ENCODE results near the gene BCL2L13.
"Not testable (repeated sequence)": the region's sequence is repeated elsewhere in the genome, so short reads cannot be mapped to it uniquely, and the experiment has no call there.

The BCL2L13 gene

GRCh38 chr22:17729561-17729960 is 91.0 kb downstream of the BCL2L13 start:
- DNase-seq = no peak

DNA sequence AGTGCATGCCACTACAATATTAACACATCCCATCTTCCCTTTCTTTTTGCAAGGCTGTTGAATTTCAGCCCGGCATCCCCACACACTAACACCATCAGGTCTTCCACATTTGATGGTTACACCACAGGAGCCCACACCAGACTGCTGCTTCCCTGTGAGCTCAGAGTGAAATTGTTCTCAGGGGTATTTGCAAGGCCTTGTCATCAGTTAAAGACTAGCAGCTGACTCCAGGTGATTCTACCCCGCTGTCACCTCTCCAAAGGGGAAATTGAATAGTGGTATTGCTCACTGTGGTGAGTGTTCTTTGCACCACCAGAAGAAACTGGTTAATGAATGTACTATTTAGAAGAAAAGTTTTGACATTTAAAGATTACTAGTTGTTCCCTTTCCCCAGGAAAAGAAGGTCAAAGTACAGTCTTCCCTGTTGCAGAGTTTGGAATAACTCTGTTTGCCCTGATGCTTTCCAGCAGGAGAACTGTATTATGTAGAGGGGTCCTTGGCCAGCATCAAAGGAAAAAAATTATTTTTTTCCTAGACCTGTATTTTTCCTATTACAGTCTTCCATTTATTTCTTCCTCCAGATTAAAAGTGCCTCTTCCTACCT is 93.8 kb downstream of the BCL2L13 start:
- DNase-seq = no peak

DNA sequence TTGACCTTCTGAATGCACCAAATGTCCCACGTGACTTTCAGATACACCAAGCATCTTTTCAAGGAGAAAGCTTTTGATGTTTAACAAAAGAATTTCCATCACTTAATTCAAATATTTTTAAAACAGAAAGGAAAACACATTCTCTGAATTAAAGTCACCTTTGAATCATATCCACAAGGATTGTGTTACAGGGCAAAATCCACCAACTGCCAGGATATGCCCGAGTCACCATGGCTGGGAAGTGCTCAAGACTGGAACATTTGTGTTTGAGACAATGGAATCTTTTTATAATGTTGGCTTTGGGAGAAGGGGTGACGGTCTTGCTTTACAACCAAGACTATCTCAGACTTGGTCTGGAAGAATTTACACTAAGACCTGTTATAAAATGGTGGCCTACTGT is 94.9 kb downstream of the BCL2L13 start:
- no peak for DNase-seq

- DNase-seq = no peak
These were observed 95.6 kb downstream of the BCL2L13 start for GRCh38 chr22:17734187-17734586.

DNA sequence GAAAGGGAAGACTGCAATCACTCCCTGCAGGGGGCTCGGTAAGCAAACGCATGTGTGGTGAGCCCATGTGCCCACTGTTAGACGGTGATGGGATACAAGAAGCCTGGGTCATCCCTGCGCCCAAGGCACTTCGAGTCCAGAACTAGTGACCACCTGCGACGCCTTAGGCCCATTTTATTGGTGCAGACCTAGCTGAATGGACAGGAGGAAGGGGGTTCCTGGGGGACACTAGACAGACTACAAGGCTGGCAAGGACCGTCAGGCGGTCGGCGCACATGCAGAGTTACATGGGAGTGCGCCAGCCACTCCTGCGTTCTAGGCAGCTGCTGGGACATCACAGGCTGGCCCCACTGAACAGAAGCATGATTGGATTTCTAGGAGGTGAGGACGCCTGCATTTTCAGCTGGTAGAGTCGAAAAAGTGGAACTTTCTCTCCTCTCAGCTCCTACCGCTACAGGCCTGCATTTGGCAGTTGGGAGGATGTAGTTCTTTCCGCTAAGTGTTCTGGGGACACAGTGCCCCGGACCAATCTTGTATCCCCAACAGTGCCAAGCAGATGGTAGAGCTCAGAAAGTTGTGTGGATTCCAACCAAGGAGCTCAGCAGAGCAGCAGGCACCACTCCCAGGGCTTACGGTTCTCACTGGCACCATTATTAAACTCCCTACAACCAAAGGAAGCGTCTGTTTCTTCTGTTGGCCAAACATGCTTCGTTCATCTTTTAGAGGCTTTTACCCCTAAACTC is 100.0 kb downstream of the BCL2L13 start:
- no peak for DNase-seq

- no peak for DNase-seq
These were observed 100.8 kb downstream of the BCL2L13 start for GRCh38 chr22:17739196-17739975.

GRCh38 chr22:17741866-17742526 is 103.4 kb downstream of the BCL2L13 start:
- DNase-seq = no peak

DNA sequence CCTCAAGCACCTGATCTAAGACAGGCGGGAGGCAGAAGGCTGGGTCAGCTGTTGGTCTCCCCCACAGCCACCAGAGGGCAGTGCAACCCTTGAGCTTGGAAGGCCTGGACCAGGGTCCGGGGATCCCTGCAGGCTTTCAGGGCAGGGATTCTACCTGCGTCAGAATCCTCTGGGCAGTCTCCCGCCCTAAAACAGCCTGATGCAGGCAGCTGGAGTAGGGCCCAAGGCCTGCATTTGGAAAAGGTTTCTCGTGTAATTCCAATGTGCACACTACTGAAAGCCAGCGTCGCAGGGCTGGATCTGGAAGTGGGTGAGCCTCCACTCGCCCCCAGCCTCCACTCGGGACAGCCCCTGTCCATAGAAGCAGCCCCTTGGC is 104.0 kb downstream of the BCL2L13 start:
- DNase-seq = peak; percentile 44

DNA sequence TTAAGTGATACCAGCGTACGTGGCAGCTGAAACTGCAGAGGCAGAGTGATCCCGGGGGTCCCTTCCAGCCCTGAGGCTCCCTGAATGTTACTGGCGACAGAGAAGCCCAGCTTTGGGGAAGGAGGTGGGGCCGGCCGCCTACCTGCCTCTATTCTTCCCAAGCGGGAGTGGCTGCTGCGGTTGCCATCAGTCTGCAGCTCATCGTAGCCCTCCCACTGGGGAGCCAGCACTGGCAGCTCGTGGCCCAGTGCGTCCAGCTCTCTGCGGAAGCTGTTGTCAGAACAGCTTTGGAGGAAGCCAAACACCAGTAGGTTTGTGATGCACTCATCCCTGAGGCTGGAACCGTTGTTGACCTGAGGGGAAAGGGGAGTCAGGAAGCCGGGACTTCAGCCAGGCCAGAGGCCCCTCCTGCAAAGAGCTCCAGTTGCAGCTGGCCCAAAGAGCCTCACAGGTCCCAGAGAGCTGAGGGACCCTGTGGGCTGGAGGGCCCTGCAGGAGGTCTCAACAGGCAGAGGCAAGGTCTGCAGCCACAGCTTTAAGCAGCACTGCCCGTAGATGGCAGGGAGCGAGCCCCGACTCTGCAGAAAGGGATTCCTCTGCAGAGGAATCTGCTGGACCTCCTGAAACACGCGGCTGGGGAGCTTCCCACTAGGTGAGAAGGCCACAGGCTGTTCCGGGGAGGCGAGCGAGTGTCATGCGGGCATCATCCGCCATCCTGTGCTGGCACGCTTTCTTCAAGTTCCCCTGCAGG is 105.3 kb downstream of the BCL2L13 start:
- no peak for DNase-seq

- no peak for DNase-seq
These were observed 105.9 kb downstream of the BCL2L13 start for GRCh38 chr22:17744430-17744829.

DNA sequence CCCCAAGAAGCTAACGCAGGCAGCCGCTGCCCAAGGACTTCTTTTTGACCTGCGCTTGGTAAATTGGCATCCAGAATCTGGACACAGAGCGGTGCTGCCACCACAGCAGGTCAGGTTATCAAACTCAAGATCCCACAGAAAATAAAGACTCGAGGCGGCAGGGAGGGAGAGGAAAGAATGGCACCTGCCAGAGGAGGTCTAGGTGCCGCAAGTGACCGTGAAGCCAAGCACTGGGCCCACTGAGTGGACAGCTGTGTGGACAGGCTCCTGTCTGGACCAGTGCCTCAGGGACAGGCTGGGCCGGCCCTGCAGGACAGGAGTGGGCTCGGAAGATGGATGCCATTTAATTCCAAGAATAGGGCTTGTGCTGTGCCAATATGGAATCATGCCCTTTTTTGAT is 108.4 kb downstream of the BCL2L13 start:
- DNase-seq = no peak

DNA sequence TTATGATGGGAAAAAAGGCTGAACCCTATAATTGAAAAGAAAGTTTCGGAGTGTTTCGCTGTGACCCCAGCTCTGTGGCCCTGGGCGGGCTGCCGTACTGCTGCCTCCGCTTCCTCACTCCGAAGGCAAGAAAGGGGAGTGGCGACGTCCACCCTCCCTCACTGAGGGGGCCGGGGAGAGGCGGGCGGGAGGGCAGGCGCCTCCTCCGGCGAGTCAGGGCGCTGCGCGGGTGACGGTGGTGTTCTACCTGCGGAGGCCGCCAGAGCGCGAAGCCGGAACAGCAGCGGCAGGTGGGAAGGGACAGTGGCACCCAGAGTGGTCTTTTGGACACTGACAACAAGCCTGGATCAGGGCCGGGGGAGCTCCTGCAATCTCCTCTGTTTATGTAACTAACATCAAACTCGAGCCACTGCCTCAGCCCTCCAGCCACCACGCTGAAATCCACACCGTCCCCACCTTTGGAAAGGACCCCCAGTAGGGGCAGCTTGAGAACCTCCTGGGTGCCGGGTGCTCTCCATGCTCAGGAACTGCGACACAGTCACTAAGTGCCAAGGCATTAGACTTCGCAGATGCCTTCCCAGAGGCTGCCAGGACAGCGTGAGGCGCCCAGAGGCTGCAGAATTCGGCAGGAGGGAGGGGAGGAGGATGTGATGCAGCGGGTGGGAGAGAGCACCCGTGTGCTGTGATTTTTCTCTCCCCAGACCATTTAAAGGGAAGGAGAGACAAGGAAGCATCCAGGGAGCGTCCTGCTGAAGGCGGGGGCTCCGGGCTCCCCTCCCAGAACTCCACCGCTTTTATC is 110.2 kb downstream of the BCL2L13 start:
- DNase-seq = no peak

DNA sequence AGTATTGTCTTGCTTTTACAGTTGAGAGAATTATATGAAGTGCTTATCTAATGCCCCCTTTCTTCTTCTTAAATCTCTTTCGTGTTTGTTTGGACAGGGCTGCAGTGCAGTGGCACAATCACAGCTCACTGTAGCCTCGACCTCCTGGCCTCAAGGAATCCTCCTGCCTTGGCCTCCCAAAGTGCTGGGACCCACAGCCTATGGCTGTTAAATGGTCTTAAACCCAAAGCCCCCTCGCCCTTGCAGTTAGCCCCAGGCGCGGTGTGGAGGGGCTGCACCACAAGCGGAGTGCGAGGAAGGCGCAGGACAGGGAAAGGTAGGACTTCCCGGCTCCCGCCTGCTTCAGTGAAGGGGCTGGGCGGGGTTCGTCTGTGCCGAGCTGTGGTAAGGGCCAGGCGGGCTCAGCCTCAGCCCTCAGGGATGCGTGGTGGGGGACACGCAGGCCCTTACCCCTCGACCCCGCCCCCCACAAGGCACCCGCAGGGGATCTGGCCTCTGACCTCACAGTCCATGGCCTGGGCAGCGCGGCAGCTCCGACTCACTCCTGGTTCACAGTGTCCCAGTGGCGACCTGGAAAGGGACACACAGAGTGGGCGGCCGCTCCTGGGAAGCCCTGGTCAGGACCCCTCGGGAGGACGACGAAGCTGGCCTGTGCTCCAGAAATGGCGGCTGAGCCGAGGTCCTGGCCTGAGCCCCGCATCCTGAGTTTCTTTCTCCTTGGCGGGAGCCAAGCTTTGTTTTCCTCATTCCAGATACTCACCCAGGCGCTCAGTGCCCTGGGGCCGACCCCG is 111.2 kb downstream of the BCL2L13 start:
- no peak for DNase-seq

- no peak for DNase-seq
These were observed 113.0 kb downstream of the BCL2L13 start for GRCh38 chr22:17751596-17751995.

DNA sequence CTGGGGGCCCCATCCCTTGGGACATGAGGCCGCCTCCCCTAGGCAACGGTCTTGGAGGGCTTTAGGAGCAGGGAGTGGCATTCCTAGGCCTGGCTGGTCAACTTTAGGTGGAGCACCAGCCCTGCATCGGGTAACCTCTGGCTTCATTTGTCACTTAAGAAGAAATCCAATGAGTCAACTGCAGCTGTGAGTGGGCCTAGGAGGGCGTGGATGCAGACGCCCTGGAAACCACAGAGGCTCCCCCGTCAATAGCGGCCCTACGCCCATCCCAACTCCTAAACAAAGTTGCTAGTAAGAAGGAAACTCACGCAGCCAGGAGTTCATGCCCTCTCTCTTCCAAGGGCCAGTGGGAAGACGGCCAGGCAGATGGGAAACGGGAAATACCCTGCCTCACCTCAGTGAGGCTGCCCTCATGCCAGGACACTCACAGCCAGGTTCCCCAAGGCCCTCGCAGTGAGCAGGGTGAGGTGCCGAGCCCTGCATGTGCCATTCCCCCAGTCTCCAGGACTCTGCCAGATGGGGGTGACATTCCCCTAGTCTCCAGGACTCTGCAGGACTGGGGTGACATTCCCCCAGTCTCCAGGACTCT is 114.9 kb downstream of the BCL2L13 start:
- DNase-seq = no peak

- DNase-seq = no peak
These were observed 115.8 kb downstream of the BCL2L13 start for GRCh38 chr22:17754233-17754925.

- DNase-seq = no peak
These were observed 122.6 kb downstream of the BCL2L13 start for GRCh38 chr22:17761138-17761488.

DNA sequence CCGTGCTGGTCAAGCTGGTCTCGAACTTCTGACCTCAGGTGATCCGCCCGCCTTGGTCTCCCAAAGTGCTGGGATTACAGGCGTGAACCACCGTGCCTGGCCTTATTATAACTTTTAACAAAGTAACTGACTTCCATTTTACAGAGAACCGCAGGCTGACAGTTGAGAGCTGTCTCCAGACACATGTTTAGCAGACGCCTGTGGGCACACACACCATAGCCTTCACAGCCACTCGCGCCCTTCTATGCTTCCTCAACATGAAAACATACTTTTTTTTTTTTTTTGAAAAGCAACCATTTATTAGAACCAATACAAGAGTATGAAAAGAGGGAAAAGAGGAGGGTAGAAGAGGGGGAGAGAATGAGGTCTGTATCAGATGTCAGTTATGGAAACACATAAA is 124.9 kb downstream of the BCL2L13 start:
- not testable (repeated sequence) for DNase-seq

DNA sequence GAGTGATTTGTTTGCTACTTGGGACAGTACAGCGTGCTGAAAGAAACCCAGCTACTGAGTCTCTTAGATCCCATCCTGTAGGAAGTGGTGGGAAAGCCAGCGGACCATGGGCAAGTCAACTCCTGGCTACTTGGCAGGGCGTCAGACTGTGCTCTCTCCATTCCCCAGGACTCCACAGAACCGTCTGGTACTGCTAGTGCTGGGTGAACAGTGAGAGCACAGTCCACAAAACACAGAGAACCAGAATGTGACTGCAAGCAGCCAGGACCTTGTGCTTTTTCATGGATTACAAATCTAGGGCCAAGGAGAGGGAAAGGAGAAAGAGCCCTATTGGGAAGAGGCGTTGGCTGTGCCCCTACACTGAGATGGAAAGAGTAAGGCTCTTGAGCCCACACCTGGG is 125.5 kb downstream of the BCL2L13 start:
- DNase-seq = no peak

- DNase-seq = not testable (repeated sequence)
These were observed 126.3 kb downstream of the BCL2L13 start for GRCh38 chr22:17764852-17765251.
